ENCODE measurements around the gene BBOX1.

BBOX1 gene

DNA sequence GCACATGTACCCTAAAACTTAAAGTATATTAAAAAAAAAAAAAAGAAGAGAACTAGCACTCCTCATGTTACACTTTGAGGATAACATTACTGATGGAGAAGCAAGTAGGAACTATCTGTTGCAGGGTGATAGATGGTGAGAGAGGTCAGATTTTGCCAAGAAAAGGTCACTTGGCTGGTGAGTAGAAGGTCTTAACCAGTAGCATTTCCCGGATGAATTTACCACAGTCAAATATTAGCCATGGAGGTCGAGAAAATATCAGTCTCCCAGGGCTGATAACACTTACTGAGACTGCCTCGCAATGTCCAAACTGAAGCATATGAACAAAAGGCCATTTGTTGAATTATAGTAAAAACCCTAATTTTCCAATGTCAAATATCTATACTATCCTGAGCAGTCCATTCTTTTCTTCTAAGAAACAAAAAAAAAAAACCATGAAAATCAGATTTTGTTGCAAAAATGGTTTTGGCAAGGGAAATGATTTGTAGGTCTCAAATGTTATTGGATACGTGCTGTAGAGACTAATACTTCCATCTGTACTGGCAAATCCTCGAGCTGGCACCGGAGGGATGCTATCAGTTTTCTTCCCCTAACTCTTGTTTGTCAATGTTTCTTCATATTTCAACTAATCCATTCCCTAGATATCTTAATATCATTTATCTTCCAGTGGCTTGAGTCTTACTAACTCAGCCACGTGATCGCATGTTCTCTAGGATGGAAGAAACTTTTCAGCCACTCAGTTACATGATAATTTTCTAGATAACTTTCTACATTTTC is 14.5 kb upstream of the BBOX1 start:
- DNase-seq, result no peak

DNA sequence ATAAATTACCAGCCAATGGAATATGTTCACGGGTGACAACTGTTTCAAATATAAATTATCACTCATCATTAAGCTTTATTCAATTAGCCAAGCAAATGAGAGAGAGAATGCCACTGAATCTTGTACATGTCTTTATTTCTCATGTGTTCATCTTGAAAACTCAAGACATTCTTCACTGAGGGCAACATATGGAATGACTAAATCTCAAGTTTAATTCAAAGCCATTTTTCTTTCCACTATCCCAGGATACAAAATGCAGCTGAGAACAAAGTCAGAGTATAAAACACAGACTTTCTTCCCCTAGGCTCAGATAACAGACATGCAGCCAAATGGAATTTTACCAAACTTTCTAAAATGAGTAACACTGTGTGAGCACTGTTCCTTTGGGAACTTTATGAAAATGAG is 12.1 kb upstream of the BBOX1 start:
- DNase-seq, result no peak

DNA sequence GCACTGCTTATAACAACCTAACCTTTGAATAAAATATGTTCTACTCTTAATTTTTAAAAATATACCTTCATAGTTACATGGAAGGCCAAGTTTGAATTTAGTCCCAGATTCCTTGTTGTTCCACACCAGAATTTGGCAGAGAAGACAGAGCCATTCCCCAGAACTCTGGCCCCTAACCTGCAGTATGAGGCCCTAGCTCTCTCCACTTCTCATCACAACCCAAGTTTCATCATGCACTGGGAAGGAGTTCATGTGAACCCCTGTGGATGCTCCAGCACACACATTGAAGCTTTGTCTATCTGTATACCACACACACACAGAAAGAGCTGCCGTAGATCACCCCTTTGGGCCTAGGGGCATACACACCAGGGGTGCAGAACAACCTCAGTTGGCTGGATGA is 10.6 kb upstream of the BBOX1 start:
- no peak for DNase-seq

DNA sequence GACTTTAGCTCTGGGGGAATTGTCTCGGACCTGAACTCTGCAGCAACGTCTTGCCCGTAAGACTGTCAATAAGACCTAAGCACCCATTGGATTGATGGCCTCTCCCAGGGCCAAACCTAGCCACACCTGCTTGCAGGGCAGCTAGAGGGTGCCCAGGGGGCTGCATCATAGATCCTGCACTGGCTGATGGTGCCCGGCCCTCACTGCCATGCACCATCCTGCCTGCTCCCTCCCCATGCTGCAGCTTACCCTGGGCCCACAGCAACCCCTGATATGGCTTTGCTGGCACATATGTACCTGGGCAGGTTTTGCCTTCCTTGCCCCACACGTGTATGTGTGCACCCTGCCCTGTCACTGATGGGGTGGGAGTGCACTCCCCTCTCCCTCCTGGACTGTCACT is 8.9 kb upstream of the BBOX1 start:
- no peak for DNase-seq

DNA sequence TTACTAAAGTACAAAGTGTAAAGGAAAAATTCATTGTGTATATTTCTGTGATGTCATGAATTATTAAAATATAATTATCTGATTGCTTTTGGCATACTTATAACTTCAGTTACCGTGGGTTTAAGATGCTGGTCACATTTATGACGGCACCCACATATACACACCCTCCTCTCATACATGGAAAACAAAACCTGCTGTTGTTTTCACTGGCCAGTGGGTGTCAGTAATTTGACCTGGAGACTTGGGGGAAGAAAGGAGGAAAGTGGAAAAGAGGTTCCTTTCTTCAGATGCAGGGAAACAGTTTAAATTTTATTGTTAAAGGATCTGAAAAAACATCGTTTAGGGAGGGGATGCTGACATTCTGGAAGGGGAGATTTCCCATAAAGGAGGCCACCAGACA is 742 bp upstream of the BBOX1 start:
- no peak for DNase-seq

DNA sequence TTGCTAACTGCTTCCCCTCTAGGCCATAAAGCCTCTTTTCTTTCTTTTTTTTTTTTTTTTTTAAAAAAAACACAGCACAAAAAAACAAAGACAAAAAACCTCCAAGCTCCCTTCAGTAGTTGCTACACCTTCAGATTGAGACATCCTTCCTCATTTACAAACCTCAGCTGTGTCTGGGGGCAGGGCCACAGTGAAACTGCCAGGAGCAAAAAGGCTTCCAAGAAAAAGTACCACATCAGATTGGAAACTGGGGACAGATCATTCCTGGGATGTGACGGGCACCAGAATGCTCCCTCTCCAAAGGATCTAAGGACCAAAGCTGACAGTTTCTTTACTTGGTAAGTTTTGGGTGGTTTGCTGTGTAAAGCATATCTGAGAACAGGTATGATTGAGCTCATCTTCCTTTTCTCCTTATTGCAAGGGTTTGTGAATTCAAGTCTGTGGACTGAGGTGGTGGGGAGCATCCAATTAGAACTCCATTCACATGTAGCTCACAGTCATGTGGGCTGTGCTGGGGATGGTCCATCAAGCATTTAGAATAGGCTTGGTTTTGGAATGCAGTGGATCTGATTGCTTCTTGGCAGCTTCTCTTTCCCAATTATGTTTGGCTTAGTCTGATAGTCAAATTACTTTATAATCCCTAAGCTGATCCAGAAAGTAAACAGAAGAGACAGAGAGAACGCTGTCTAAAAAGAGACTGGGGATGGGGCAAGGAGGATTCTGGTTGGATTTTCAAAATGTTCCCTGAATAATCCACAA is 705 bp downstream of the BBOX1 start:
- DNase-seq, result no peak

DNA sequence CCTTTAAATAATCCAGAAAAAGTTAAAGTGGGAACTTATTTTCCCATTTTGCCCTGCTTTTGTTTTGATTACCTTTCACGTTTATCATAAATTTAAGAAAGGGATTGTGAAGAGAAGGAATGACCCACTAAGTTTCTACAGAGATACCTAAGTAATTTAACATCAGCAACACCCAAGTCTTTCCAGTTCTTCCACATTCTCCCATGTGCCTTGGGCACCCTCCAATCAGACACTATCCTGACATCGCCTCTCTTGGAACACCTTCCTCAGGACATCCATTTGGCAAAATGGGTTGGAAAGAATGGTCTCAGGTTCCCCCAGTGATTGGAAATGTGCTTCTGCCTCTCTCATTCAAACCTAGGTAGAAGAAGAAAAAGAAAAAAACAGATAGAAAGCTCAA is 6.3 kb downstream of the BBOX1 start:
- no peak for DNase-seq

DNA sequence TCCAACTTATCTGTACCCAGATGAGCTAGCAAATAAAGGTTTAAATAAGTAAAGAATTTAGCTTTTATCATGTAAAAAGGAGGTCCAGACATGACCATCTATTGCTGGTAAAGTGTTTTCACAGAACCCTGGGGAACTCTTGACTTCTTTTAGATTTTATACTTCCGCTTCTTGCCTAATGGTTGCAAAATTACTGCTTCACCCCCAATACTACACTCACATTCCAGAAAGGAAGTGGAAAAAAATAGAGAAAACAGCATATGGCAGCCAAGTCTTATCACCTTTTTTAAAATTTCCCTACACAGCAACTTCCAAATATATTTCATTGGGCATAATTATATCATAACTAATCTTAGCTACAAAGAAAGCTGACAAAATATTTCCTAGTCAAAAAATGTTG is 12.1 kb downstream of the BBOX1 start:
- DNase-seq, result no peak

DNA sequence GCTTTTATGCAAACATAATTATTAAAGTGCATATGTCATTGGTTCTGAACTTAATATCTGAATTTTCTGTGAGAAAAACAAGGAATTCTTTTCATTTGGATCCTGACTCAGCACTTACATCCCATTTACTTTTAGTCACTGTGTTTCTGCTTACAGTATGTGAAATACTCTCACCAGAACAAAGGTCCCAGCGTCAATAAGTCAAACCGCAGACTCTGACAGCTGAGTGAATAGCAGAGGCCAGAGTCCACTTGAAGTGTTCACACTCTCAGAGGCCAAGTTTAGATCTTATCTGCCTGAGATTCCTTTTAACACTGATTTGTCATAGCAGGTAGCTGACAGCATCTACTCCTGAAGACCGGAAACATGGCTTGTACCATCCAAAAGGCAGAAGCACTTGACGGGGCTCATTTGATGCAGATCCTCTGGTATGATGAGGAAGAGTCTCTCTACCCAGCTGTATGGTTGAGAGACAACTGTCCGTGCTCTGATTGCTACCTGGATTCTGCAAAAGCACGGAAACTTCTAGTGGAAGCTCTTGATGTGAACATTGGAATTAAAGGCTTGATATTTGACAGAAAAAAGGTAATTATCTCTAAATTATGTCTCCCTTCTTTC is 14.6 kb downstream of the BBOX1 start:
- DNase-seq, result peak; percentile 41

DNA sequence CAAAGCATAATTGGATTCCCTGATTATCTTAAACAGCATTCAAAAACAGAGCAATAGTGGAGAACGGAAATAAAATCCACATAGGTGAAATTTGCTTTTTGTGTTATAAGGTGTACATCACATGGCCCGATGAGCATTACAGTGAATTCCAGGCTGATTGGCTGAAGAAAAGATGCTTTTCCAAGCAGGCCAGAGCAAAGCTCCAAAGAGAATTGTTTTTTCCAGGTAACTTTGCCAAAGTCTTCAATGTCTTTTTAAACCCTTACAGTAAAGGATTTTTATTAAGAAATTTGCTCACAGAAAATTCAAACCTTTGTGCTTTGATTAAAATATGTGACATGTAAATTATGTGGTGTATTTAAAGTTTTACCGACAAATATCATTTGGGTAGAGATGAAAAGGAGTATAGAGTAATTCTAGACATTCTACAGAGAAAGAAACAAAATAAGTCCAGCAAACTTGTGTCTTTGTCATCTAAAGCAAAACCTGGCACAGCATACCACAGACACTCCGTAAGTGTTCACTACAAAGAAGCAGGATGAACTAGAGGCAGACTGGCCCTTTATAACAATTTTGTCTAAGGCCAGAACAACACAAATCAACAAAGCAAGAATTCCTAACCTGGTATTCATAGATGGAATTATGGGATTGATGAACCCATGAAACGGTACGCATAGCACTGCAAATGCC is 16.6 kb downstream of the BBOX1 start:
- DNase-seq, result no peak

DNA sequence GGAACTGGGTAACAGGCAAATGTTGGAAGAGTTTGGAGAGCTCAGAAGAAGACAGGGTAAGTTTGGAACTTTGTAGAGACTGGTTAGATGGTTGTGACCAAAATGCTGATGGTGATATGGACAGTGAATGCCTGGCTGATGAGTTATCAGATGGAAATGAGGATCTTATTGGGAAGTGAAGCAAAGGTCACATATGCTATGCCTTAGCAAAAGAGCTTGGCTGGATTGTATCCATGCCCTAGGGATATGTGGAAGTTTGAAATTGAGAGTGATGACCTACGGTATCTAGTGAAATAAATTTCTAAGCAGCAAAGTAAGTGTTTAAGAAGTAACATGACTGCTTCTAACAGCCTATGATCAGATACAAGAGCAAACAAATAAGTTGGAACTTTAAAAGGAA is 17.8 kb downstream of the BBOX1 start:
- DNase-seq, result no peak

DNA sequence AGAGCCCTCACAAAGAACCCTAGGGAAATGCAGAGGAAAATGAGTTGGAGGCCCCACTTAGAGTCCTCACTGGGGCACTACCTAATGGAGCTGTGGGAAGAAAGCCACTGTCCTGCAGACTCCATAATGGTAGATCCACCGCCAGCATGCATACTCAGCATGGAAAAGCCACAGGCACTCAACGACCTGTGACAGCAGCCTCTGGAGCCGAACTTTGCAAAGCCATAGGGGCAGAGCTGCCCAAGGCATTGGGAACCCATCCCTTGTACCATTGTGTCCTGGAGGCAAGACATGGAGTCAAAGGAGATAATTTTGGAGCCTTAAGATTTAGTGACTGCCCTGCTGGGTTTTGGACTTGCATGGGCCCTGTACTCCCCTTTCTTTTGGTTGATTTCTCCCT is 18.8 kb downstream of the BBOX1 start:
- DNase-seq, result no peak

DNA sequence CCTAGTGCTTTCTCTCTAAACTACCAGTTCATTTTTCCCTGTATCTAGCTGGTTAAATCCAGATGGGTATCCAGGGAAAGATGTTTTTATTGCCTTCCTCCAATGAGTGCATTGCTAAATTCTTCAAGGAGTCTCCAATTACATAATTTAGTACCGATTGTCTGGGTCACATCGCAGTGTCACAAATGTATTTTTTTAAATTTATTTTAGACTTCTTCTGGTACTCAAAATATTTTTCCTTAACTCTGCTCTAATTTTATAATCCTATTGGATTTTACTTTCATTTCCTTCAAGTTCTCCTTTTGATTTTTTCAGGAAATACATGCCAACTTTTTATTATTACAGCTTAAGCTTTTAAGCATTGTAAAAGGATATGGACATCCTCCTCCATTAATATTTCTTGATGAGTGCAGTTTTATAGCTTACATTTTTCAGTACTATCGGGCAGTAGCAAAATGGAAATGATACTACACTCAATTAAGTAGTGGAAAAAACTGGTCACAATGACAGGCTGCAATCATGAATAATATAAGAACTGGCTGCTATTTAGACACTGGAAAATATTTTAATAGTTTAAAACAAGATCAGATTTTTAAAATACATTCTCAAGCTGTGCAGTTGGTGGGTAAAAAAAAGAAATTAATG is 20.3 kb downstream of the BBOX1 start:
- DNase-seq, result no peak

DNA sequence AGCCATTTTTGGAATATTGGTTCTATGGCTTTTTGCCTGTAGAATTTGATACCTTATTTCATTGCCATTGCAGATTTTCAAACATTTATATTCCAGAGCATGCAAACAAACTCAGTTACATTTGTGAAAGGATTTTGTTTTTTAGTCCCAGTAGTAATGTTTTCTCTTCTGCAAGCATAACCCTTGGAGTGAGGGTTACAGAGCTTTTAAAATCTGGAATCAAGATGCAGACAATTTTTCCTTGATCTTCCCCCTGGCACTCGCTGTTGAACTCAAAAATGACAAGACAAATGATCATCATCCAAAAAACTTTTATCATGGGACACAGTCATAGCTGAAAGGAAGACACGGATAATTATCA is 20.8 kb downstream of the BBOX1 start:
- DNase-seq, result no peak

DNA sequence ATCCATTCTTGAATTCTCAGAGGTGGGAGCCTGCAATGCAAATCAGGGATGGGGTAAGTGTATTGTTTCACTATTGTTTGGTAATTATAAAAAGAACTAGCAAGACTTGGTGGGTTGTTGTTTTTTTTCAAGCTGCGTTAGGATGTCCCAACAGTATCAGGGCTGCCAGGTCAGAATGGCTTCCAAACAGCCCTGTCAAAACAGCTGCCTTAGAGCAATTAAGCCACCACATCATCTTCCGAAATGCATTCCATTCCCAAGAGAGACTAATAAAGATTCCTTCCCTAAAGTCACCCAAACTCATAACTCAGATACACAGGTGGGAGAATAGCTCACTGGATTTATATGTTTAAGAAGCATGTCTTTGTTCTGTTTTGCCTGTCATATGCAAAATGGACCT is 23.5 kb downstream of the BBOX1 start:
- DNase-seq, result no peak

DNA sequence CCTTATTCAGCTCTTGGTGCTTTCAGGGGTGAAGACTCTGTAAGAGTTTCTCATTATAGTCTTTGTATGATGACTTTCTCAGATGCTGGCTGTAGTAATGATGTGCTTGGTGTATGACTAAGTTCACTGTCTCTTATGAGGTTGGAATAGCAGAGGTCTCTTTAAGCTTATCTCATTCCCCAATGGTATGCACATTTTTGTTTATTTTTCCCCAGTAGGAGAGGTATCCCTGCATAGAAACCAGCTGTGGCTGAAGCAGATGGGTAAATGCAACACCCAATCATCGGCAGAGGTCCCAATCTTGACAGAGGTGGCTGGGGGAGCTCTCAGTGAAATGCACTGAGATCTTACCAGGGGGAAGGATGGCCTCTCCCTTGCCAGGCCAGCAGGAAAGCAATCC is 34.6 kb downstream of the BBOX1 start:
- DNase-seq, result no peak

DNA sequence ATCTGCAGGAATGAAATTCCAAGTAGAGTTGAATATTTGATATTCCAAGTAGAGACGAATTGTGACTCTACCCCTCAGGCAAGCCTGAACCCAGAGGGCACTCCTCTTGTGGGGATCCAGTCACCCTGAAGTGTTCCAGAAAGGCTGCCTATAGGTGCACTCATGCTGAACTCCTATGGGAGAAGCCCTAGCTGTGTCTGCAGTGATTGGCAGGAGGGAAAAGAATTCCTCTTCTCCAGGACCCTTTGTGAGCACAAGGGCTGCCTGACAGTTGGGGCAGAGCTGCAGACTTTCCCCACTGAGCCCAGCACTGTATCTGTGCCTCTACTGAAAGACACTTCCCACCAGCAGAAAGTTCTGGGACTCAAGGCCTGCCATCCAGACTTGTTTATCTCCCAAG is 35.0 kb downstream of the BBOX1 start:
- DNase-seq, result no peak

DNA sequence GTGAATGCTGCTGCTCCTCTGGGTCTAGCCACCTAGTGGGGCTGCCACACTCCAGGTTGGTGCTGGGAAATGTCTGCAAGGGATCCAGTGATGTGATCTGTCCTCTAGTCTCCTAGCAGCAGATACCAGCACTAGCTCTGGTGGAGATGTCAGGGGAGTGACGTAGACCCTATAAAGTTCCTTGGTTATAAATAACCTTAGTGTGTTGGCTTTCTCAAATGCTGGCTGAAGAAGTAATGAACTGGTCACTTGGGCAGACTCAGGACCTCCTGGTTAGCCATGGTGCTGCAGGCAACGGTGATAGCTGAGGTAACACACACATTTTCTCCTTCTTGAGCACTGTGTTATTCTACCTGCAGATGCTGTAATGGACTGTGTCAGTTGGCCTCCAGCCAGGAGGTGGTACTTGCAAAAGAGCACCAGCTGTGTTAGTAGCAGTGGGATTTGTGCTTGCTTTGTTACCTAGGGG is 35.5 kb downstream of the BBOX1 start:
- DNase-seq, result peak; percentile 21

DNA sequence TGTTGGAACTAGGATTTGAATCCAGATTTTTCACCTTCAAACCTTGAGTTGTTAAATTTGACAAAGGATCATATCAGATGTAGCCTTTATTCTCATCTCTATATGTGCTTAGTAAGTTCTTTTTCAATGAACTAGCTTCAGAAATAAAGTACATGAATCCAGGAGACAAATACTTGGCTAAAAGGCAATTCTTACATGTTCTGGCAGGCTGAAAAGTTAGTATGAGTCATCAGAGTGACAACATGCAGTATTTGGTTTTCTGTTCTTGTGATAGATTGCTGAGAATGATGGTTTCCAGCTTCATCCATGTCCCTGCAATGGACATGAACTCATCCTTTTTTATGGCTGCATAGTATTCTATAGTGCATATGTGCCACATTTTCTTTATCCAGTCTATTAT is 40.4 kb downstream of the BBOX1 start:
- no peak for DNase-seq

DNA sequence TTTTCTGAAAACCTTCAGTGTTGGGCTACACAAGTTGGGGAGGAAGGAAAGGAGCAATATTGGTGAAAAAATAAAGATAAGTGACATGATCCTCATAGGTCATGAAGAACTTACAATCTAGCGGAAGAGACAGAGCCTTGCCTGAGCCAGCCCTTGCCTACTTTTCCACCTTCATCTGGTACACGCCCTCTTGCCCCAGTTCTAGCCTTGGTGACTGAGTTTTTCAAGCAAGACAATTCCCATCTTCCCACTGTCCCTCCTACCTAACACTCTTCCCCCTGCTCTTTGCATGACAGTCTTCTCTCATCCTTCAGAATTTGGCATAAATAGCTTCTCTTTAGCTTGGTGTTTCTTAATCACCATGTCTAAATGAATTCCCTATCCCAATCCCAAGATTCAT is 42.6 kb downstream of the BBOX1 start:
- DNase-seq, result no peak

DNA sequence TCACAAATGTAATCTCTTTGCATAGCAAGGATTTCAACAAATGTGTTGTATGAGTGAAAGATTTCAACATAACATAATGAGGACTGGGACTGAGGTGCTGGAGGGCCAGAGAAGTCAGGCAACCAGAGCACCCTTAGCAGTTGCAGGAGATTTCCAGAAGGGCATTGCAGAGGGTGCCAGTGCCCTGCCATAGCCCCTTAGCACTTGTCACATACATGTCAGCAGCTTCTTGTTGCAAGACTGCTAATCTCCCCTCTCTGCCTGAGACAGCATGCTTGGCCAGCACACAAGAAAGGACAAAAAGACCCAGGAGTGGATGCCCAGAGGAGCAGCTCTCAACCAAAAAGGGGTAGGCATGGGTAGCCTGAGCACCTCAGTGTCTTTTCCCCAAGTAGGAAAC is 43.2 kb downstream of the BBOX1 start:
- no peak for DNase-seq

DNA sequence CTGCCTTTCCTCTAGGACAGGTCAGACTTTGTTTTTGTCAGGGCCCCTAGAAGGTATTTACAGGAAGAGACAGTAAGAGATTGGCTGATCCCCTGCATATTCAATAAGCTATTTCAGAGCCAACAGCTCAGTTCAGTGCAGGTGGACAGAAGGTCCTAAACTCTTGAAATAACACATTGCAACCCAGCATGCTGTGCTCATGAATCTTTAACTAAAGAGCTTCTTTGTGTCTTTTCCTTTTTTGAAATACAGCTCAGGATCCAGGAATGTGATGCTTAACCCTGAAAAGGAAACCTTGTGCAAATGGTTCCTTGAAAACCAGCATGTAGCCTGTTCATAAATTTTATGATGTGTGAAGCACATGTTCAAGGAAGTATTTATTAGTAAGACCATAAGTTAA is 43.9 kb downstream of the BBOX1 start:
- no peak for DNase-seq

DNA sequence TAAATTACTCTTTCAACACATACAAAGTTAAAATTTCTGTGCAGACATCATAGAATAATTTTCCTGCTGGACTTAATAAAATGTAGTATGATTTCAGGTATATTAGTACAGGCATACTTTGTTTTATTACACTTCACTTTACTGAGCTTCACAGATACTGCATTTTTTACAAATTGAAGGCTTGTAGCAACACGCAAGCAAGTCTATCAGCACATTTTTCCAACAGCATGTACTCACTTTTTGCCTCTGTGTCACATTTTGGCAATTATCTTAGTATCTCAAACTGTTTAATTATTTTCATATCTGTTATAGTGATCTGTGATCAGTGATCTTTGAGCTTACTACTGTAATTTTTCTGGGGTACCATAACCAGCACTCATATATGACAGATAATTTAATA is 44.5 kb downstream of the BBOX1 start:
- DNase-seq, result no peak
